A673 (cell line): ENCODE measurements around the gene CCBE1. TPM values are rescaled to one million over a fixed set of nuclear protein-coding genes. Genes with fewer than 3 reads are reported as not detected.

Source experiments
- BruUV-seq: library from RNA; stranded (reverse); fragments of 400-500 nt; replicated peaks from 2 replicates; lab custom pipeline; 2021; lab: Mats Ljungman, UMichigan
- CTCF ChIA-PET: fragments of 300-600 bp; sonication (Branson Sonifier 250); formaldehyde crosslinking; loops from one replicate; lab custom pipeline; 2022; ENCODE audit warnings: antibody characterized with exemption; lab: Charles Lee
- POLR2A ChIA-PET: fragments of 300-600 bp; sonication (Branson Sonifier 250); formaldehyde crosslinking; loops from one replicate; lab custom pipeline; 2022; ENCODE audit warnings: antibody characterized with exemption; ENCODE audit not compliant: low non-redundant PET; lab: Charles Lee
- DNase-seq: peaks from one replicate; pipeline ENCODE4 v3.0.0-alpha.2; 2015; ENCODE audit warnings: low spot score
- H3K27ac ChIP-seq: fragments of 200-600 bp; sonication (generic); 2 replicates; pipeline ENCODE4 v1.5.1; 2016; ENCODE audit warnings: mixed run types, low read depth, mild to moderate bottlenecking, mixed read lengths, antibody characterized with exemption, low read length; ENCODE audit not compliant: poor library complexity, severe bottlenecking
- H3K27me3 ChIP-seq: fragments of 200-600 bp; sonication (generic); replicated peaks from 2 replicates; pipeline ENCODE4 v1.6.1; 2017; ENCODE audit warnings: mixed run types, low read depth, mild to moderate bottlenecking, mixed read lengths, antibody characterized with exemption, low read length; ENCODE audit not compliant: insufficient read depth, poor library complexity
- H3K36me3 ChIP-seq: fragments of 200-600 bp; sonication (generic); 2 replicates; pipeline ENCODE4 v1.6.1; 2016; ENCODE audit warnings: mixed run types, mild to moderate bottlenecking, mixed read lengths, antibody characterized with exemption, low read length; ENCODE audit not compliant: insufficient read depth, poor library complexity, severe bottlenecking
- H3K4me1 ChIP-seq: fragments of 200-600 bp; sonication (generic); 2 replicates; pipeline ENCODE4 v1.6.1; 2017; ENCODE audit warnings: mixed run types, mild to moderate bottlenecking, mixed read lengths, antibody characterized with exemption, low read length; ENCODE audit not compliant: insufficient read depth, poor library complexity, severe bottlenecking
- H3K4me3 ChIP-seq: fragments of 200-600 bp; sonication (generic); 2 replicates; pipeline ENCODE4 v1.5.1; 2016; ENCODE audit warnings: low read depth, mixed run types, mild to moderate bottlenecking, mixed read lengths, low read length; ENCODE audit not compliant: poor library complexity, severe bottlenecking
- H3K9me3 ChIP-seq: fragments of 200-600 bp; sonication (generic); 2 replicates; pipeline ENCODE4 v1.6.1; 2016; ENCODE audit warnings: mixed run types, low read depth, mild to moderate bottlenecking, mixed read lengths, antibody characterized with exemption, low read length; ENCODE audit not compliant: poor library complexity, severe bottlenecking
- CTCF ChIP-seq: fragments of 300-800, 200-600 bp; sonication (generic); conservative IDR thresholded peaks from 2 replicates; pipeline ENCODE4 v1.5.1; 2017; ENCODE audit warnings: low read depth, mild to moderate bottlenecking, antibody characterized with exemption, low read length, moderate library complexity, mixed read lengths
- EZH2 ChIP-seq: fragments of 200-600 bp; sonication (generic); IDR thresholded peaks from 2 replicates; pipeline ENCODE4 v1.6.1; 2017; ENCODE audit warnings: borderline replicate concordance, low read depth, mild to moderate bottlenecking, mixed read lengths, antibody characterized with exemption, low read length; ENCODE audit not compliant: poor library complexity, severe bottlenecking
- intact Hi-C: fragments of 100-400 bp; cut with micrococcal nuclease; formaldehyde crosslinking; loops from one replicate; pipeline ENCODE4 v1.10.0; 2022; ENCODE audit not compliant: unreplicated experiment
- total RNA-seq: library from RNA; stranded (reverse); gene quantifications from 2 replicates; pipeline ENCODE4 v1.2.3, GENCODE V29; 2021

Gene CCBE1
- total RNA-seq, 1 experiment from 2014 or later = not detected

DNA sequence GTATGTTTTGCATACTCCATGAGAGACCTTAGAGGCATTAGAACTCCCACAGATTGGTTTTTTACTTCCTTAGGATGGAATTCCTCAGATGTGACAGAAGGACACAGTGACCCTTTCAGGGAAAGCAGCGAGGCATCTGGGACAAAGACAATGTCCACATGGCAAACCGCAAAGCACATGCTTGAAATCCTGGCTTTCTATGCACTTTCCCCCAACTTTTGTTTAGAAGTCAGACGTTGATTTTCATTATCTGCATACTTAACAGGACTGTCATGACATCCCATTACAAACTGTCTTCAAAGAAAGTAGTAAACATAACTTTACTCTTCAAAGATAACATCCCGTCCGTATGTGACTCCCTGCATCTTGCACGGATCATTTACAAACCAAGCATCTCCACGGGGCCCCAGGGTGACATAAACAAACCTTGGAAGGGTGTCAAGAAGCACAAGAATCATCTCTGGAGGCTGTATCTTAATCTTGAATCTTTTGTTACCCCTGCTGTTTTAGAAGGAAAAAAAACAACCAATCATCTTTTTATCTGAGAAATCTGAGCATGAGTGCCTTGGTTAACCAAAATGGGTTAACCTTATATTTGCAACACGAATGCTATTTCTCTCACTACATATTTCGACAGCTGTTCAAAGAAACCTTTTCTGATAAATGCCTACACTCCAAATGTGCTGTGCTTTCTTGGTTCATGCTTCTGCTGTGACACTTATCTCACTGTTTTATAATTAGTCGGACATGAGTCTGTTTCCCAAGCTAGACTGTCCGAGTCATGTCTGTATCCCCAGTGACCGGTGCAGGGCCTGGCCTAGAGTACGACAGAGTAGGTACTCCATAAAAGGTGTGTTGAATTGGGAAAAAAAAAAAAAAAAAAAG is 90.8 kb downstream of the CCBE1 start:
- no peaks in the 10 kb centered on the region for H3K36me3 ChIP-seq
- DNase-seq = no peak
- intact Hi-C loops = no loop called here
- no peaks in the 10 kb centered on the region for H3K9me3 ChIP-seq
- no peak overlapping the region for H3K27ac ChIP-seq
- ChIA-PET CTCF (no interaction called here), POLR2A (no interaction called here)
- H3K27me3 ChIP-seq = no peaks in the 10 kb centered on the region
- no peaks in the 10 kb centered on the region for H3K4me1 ChIP-seq
- no peak overlapping the region for H3K4me3 ChIP-seq
- BruUV-seq = no TSS peak
- TF ChIP-seq CTCF (no peak), EZH2 (no peak)

DNA sequence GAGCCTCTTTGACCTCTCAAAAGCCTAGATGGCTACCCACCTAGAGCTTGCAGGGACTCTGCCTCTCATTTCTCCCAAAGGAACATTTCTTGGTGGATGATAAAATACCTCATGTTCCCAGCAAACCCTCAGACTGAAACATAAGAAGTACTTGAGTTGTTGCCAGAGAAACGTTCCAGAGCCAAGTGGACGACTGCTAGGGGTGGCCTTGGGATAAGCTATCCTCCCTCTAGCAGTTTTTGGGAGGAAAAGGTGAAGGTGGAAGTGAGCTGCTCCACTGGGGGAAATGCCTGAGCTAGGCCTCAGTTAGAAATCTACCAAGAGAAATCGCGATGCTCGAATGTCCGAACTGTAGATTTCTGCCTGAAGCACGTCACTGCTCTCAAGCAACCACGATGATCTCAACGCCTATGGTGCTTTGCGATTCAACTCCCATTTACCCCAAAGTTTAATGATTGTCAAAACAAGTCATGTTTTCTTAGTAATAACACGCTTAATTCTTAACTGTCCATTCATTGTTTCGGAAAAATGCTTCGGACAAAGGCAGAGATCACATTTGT is 91.5 kb downstream of the CCBE1 start:
- no peaks in the 10 kb centered on the region for H3K4me1 ChIP-seq
- POLR2A ChIA-PET = no interaction called here
- no peak overlapping the region for H3K27ac ChIP-seq
- no peak for DNase-seq
- intact Hi-C loops = no loop called here
- no peaks in the 10 kb centered on the region for H3K36me3 ChIP-seq
- H3K9me3 ChIP-seq = no peaks in the 10 kb centered on the region
- no peaks in the 10 kb centered on the region for H3K27me3 ChIP-seq
- TF ChIP-seq CTCF (no peak), EZH2 (no peak)
- CTCF ChIA-PET = no interaction called here
- H3K4me3 ChIP-seq = no peak overlapping the region
- BruUV-seq = no TSS peak

GRCh38 chr18:59604877-59605276 is 92.3 kb downstream of the CCBE1 start:
- TF ChIP-seq CTCF = no peak
- no peak for TF ChIP-seq EZH2
- H3K4me3 ChIP-seq = no peak overlapping the region
- H3K36me3 ChIP-seq = no peaks in the 10 kb centered on the region
- H3K27ac ChIP-seq = no peak overlapping the region
- no TSS peak for BruUV-seq
- no peaks in the 10 kb centered on the region for H3K27me3 ChIP-seq
- DNase-seq = no peak
- intact Hi-C loops = no loop called here
- H3K9me3 ChIP-seq = no peaks in the 10 kb centered on the region
- H3K4me1 ChIP-seq = no peaks in the 10 kb centered on the region
- ChIA-PET POLR2A (no interaction called here), CTCF (no interaction called here)
